ENCODE measurements around the gene ALG11.
"Not testable (repeated sequence)": the region's sequence is repeated elsewhere in the genome, so short reads cannot be mapped to it uniquely, and the experiment has no call there.

Gene ALG11

DNA sequence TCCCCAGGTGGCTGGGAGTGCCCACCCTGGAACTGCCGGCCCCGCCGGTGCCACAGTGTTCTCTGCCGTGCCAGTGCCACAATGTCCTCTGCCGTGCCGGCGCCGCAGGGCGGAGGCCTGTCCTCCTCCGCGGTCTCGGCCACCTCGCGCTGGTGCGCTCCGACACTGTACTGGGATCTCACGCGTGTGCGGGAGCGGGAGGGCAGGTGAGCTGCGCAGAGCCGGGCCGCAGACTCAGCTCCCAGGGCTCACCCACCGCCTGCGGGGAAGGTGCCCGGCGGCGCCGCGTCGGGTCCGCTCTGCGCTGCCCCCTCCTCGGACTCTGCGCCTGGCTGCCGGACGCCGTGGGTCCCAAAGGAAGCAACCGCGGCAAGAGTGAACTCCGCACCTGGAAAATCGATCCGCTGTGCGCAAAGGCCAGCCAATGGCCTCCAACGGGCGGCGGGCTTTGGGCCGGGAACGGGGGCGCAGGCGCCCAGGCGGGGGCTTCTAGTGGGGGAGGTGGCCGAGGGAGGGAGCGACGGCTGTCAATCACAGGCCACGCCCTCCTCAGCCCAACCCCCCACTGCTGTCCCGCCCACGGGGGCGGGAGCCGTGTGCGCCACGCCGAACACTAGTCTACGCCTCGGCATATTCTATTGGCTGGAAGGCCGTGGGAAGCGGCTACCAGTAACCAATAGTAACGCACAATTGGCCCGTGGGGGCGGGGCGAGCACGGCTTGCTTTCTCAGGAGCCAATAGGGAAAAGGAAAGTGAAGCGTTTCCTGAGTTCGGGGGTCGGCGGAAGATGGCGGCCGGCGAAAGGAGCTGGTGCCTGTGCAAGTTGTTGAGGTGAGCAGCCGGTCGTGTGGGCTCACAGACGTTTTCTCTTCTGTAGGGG is at the start of gene ALG11:
Gene ALG11, plus strand, starts transcription at position 767 of the 880 bp plus-strand sequence. Its CDS starts 21 bp downstream, at position 788.
- DNase-seq = peak; percentile 100

- DNase-seq = no peak
Measured at GRCh38 chr13:51966186-51966585, 46.0 kb upstream of the ALG11 start.

DNA sequence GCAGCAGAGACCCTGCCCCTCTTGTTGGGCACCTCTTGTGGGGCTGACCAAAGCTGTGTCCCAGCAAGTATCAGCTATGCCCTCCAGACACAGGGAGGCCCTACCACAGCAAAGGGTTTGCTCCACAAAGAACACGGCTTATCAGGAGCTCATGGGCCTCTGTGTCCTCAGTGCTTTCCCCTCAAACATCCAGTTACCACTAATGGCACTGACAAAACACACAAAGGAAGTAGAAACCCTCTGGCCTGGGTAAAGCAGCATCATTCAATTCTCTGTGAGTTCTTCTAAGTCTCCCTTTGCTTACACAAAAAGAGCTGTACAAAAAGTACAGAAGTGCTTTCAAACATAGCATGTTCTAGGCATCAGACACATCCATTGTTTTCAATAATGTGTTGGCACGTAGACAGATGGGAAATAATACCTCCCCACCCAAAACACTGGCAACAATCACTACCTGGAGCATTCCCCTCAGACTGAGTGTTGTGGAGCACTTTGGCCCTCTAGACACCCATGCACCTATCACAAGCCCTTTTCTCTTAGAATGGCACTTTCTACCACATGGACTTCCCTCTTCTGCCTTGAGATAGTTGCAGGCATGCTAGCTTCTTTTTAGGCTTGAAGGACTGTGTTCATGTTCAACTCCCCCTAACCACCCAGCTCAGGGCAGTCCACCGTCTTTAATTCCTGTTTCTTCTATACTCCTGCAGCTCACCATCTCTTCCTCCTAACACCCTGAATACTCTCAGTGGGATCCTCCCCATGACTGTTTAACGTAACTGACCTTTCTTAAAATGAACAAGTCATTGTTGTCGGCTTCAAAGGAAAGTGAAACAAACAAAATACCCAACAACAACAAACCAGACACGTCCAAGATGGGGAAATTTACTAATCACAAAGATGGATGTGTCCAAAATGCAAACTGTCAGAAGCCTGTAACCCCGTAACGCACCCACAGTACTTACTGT is 44.4 kb upstream of the ALG11 start:
- DNase-seq = no peak

- DNase-seq = no peak
Measured at GRCh38 chr13:51970349-51970748, 41.8 kb upstream of the ALG11 start.

GRCh38 chr13:51971520-51972426 is 40.4 kb upstream of the ALG11 start:
- DNase-seq = no peak

- DNase-seq = no peak
Measured at GRCh38 chr13:51974482-51974881, 37.7 kb upstream of the ALG11 start.

DNA sequence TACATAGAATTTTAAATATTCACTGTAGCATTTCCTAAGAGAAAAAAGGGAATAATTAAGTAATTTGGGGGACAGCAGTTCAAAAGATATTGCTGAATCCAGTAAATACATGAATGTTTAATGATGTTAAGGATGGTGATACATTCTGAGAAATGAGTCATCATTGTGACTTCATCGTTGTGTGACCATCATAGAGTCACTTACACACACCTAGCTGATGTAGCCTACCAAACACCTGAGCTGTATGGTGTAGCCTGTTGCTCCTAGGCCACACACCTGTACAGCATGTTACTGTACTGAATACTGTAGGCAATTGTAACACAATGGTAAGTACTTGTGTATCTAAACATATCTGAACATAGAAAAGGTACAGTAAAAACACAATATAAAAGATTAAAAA is 35.8 kb upstream of the ALG11 start:
- no peak for DNase-seq

DNA sequence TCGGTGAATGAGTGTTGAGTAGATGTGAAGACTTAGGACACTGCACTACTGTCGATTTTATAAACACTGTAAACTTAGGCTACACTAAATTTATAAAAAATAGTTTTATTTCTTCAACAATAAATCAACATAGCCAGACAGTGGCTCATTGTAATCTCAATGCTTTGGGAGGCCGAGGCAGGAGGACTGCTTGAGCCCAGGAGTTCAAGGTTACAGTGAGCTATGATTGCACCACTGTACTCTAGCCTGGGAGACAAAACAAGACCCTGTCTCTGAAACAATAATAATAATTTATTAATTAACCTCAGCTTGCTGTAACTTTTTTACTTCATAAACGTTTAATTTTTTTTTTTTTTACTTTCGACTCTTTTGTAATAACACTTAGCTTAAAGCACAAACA is 35.3 kb upstream of the ALG11 start:
- DNase-seq = no peak

GRCh38 chr13:51977625-51978024 is 34.6 kb upstream of the ALG11 start:
- no peak for DNase-seq

- DNase-seq = no peak
Measured at GRCh38 chr13:51978796-51979556, 33.2 kb upstream of the ALG11 start.

DNA sequence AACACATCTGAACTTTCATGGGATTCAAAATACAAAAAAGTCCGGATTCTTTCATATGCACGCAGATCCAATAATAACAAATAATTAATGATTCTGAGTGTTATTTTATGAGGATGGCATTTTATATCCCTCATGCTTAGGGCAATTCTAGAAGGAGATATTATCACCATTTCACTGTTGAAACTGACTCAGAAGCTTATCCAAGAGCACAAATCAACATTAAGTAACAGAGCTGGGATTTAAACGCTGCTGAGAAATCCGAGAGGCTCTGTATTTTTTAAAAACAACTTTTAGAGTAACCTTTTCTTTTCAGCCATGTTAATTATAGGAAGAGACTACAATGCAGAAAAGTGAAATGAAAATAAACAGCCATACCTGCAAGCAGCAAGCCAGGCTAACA is 31.3 kb upstream of the ALG11 start:
- DNase-seq = no peak

- no peak for DNase-seq
Measured at GRCh38 chr13:51981355-51981754, 30.8 kb upstream of the ALG11 start.

DNA sequence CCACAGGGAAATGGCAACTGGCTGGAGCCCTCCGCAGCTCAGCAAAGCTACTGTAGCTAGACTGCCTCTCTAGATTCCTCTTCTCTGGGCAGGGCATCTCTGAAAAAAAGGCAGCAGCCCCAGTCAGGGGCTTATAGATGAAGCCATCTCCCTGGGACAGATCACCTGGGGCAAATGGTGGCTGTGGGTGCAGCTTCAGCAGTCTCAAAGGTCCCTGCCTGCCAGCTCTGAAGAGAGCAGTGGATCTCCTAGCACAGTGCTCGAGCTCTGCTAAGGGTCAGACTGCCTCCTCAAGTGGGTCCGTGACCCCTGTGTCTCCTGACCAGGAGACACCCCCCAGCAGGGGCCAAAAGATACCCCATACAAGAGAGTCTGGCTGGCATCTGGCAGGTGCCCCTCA is 28.9 kb upstream of the ALG11 start:
- not testable (repeated sequence) for DNase-seq

DNA sequence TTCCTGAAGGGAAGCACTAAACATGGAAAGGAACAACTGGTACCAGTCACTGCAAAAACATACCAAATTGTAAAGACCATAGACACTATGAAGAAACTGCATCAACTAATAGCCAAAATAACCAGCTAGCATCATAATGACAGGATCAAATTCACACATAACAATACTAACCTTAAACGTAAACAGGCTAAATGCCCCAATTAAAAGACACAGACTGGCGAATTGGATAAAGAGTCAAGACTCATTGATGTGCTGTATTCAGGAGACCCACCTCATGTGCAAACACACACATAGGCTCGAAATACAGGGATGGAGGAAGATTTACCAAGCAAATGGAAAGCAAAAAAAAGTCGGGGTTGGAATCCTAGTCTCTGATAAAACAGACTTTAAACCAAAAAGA is 27.3 kb upstream of the ALG11 start:
- not testable (repeated sequence) for DNase-seq

- no peak for DNase-seq
Measured at GRCh38 chr13:51988988-51989618, 23.1 kb upstream of the ALG11 start.

DNA sequence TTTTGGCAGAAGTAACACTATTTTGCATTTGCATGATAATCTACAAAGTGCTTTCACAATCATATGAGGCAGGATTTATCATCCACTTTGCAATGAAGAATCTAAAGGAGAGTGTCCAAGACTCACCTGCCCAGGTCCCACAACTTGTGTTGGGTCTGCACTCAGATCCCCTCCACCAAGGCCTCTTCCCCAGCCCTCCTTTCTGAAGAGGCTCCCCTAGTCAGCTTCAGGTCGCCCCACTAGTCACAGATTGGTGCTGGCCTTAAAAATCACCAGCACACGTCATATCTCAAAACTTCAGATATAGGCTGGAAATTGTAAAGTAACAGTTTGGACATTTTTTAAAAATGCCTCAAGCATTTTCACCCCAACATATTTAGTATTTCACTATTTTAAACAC is 18.5 kb upstream of the ALG11 start:
- DNase-seq = no peak

DNA sequence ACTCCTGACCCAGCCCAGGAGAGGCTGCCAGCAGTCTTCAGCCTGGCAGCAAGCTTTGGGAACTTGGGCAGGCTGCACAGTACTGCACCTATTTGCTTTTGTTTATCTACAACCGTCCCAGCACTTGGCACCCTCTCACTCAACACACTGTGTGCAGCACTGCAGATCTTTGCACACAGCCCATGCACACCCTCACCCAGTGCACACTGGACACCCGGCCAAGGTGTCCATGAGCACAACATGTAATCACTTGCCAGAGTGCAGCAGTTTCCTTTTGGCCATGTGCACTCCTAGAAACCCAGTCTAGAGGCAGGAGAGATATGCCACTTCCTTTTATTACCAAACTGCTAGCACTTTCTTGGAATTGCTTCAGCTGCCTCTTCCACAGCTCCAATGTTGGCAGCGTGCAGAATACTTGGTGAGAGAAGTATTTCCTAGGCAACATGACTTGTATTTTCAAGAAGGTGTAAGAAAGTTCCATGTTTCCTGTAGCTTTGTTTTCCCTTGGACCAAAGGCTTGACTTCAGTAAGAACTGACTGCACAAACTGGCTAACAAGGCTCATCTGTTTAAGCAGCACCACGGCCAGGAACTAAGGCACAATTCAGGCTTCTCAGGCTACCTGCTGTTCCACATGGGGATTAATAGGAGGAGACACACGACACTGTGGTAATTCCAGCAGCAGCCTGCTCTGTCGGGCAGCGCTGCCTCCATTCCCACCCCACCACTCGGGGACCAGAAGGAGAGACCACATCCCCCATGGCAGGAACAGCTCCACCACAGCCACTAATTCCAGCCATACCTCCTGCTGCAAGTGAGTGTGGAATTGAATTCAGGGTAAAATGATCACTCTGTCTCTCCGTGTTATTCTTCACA is 16.3 kb upstream of the ALG11 start:
- DNase-seq = no peak

- no peak for DNase-seq
Measured at GRCh38 chr13:51996641-51997040, 15.6 kb upstream of the ALG11 start.

GRCh38 chr13:51997186-51997585 is 15.0 kb upstream of the ALG11 start:
- no peak for DNase-seq

DNA sequence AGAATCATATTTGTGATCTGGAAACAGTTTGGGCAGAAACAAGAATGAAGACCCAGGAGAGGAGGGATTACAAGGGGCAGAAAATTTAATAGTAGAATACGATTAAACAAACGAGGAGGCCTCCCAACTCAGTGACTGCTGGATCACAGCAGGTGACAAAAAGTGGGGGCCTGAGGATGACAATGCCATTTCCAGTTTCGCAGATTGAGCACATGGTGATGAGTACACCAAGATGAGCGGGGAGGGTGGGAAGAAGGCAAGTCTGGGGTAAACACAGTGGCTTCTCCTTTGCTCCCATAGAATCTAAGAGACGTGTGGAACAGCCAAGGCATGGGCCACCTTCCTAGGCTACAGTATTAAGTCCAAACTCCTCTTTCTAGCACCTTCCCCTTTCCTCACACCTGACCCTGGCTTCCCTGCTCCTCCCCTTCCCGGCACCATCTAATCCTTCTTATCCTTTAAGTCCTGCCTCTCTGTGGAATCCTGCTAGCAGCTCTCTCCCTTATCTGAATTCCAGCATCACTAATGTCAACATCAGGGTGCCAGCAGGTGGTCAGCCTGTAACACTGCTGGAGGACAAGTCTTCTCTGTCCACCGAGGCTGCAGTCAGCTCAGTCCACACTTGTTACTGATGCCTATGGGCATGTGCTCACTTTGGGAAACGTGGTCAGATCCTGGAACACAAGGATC is 14.4 kb upstream of the ALG11 start:
- no peak for DNase-seq
